Neuron (in vitro differentiated cells): Measurements from ENCODE around the gene LAMA2.

Experiments
- H2AFZ ChIP-seq: one replicate; pipeline ENCODE4 v1.6.1; 2013; ENCODE audit warnings: low read depth, mild to moderate bottlenecking, inconsistent platforms, low read length, moderate library complexity
- H3K27me3 ChIP-seq: one replicate; pipeline ENCODE4 v1.6.1; 2013; ENCODE audit warnings: low read length; ENCODE audit not compliant: insufficient read depth
- H3K36me3 ChIP-seq: one replicate; pipeline ENCODE4 v1.6.1; 2013; ENCODE audit warnings: low read length; ENCODE audit not compliant: insufficient read depth
- H3K4me1 ChIP-seq: one replicate; pipeline ENCODE4 v1.6.1; 2013; ENCODE audit warnings: low read length; ENCODE audit not compliant: insufficient read depth
- H3K4me3 ChIP-seq: 2 replicates; pipeline ENCODE4 v1.5.1; 2013; ENCODE audit warnings: mild to moderate bottlenecking, low read length, moderate library complexity
- H3K9me3 ChIP-seq: one replicate; pipeline ENCODE4 v1.6.1; 2013; ENCODE audit warnings: low read length

LAMA2 gene

DNA sequence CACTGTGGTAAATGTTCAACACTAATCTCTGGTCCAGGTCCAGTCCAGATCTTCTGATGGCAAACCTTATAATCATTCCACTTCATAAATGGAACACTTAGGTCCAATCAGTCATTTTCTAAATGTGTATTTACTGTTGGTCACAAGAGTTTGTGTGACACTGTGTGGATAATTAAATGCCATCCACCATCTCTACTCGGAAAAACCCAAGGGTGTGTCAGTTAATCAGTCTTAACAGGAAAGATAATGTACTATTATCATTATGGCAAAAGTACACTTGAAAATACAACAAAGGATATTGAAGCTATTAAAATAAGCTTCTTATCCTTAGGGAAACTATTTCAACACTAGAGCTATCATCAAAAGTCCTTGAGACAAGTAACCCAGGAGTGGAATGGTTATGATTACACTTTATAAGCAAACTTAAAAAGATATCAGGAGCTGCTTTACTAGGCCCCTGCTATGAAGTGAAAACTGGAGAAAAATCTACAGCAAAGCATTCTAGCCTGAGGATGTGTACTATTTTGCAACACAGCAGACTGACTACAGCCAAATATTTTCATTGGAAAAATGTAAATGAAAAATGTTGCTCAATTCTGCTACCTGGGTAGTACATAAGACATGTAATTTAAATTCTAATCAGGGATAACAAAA lies 227.9 kb downstream of the LAMA2 start:
- Histone ChIP-seq H3K4me3 (no peak overlapping the region), H3K27me3 (no peaks in the 10 kb centered on the region), H3K36me3 (no peaks in the 10 kb centered on the region), H2AFZ (no peak overlapping the region), H3K4me1 (no peaks in the 10 kb centered on the region), H3K9me3 (no peaks in the 10 kb centered on the region)

DNA sequence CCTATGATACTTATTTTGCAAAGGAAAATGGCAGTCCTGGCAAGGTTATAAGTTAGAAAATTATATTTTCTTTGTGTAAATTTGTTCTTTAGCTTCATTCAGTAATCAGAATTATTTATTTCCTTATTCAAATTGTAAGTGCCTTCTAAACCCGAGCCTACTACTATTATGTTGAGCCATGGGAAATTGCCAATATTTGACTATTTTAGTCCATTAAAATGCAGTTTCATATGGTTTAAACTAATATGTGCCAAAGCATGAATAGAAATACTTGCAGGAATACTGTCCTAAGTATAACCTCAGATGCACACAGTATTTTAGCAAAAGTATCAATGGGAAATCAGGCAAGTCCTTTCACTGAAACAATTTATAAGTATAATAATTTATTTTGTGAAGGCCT lies 228.4 kb downstream of the LAMA2 start:
- no peaks in the 10 kb centered on the region for H3K9me3 ChIP-seq
- H2AFZ ChIP-seq = no peak overlapping the region
- no peaks in the 10 kb centered on the region for H3K4me1 ChIP-seq
- no peak overlapping the region for H3K4me3 ChIP-seq
- no peaks in the 10 kb centered on the region for H3K36me3 ChIP-seq
- H3K27me3 ChIP-seq = no peaks in the 10 kb centered on the region

DNA sequence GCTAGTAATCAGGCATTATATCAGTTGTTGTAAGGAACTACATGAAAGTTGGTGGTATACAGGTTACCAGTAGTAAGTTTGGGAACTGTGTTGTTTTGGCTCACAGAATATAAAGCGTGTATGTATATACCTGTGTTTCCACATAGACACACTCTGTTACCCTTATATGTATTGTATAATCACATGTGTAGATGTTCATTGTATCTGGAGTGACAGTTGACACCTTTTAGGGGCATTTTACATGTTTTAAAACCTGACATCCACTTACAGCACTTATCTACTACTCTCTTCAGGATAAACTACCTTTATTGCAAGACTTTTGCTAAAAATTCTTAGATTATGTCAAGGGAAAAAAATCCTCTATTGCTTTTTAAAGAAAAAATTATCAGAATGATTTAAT lies 228.9 kb downstream of the LAMA2 start:
- Histone ChIP-seq H3K36me3 (no peaks in the 10 kb centered on the region), H2AFZ (no peak overlapping the region), H3K4me1 (no peaks in the 10 kb centered on the region), H3K4me3 (no peak overlapping the region), H3K27me3 (no peaks in the 10 kb centered on the region), H3K9me3 (no peaks in the 10 kb centered on the region)

DNA sequence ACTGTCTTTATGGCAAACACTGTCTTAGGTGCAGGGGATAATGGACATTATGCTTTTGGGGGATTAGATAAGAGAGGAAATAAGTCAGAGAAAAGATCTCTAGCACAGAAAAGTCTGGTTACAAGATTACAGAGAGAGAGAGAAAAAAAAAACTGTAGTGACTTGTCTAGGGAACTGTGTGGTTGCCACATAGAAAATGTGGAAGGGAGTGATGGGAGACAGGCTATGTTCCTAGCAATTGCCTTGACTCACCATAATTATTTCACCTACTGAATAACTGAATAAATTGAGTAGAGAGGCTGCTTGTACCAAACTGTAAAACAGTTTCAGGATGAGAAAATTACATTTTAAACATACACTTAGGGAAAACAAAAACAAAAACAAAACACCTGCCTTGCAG lies 229.7 kb downstream of the LAMA2 start:
- H3K9me3 ChIP-seq = no peaks in the 10 kb centered on the region
- H3K36me3 ChIP-seq = no peaks in the 10 kb centered on the region
- H3K4me3 ChIP-seq = no peak overlapping the region
- H3K4me1 ChIP-seq = no peaks in the 10 kb centered on the region
- H2AFZ ChIP-seq = no peak overlapping the region
- H3K27me3 ChIP-seq = no peaks in the 10 kb centered on the region

DNA sequence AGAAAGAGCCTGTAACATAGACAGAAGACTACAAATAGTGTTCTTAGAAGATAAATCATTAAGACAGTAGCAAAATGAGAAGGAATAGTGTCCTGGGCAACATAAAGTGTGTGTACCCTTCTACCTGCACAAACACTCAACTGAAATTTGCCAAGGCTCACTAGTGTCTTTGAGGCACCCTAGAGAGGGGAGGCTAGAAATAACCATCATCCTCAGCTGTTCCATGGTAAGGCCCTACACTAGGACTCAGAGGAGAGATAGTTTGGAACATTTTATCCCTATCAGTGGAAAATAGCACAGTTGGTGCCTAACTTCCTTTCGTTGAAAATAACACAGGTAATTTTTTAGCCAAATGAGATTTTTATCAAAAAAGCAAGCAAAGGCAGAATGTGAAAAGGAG lies 230.7 kb downstream of the LAMA2 start:
- H2AFZ ChIP-seq = no peak overlapping the region
- H3K9me3 ChIP-seq = no peaks in the 10 kb centered on the region
- no peaks in the 10 kb centered on the region for H3K4me1 ChIP-seq
- H3K4me3 ChIP-seq = no peak overlapping the region
- no peaks in the 10 kb centered on the region for H3K36me3 ChIP-seq
- H3K27me3 ChIP-seq = no peaks in the 10 kb centered on the region

DNA sequence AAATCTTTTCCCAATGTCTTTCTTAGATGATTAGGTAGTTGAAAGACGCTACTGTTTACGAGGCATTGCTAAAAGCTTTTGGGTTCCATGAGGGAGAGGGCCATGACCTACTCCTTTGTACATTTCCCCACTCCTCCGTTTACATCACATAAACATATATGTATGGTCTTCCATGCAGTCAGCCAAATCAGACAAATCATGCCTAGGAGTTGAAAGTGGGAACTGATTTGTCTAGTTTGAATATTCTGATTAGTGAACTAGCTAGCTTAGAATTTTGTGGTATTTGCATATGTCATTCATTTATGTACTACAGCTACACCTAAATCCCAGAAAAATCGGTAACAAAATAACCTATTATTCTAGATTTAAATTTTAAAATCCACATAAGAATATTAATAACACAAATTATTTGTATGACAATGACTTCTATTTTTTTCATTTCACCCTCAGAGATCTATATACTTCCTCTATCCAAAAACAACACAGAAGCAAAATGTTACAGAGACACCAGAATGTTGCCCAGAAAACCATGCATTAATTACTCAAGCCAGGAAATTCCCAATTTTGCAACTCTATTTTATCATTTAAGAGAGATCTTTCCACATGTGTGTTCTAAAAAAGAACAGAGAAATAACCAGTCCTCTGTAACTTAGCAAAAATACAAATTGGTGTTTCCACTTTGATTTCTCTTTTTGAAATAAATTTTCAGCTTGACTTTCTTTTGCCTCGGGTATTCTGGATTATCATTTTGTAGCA lies 231.9 kb downstream of the LAMA2 start:
- H3K36me3 ChIP-seq = no peaks in the 10 kb centered on the region
- H3K4me3 ChIP-seq = no peak overlapping the region

DNA sequence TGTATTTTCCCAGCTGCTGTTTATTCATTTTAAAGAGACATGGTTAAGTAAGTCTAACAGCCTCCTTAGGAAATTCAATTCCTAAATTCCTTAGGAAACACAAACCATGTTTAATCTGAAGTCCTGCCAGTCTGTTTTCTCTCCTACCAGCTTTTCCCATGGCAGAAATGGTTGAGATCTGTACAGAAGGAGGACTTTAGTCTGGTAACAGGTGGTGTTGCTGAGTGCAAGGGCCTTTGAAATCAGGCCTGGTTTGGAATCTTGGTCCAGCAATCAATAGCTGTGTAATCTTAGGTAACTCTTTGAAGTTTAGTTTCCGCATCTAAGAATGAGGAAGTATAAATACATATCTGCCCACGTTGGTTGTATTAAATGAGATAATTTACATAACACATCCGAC lies 232.5 kb downstream of the LAMA2 start:
- no peaks in the 10 kb centered on the region for H3K36me3 ChIP-seq
- H2AFZ ChIP-seq = no peak overlapping the region
- no peaks in the 10 kb centered on the region for H3K4me1 ChIP-seq
- no peaks in the 10 kb centered on the region for H3K9me3 ChIP-seq
- H3K27me3 ChIP-seq = no peaks in the 10 kb centered on the region
- H3K4me3 ChIP-seq = no peak overlapping the region

More for the DNA sequence above, 231.9 kb downstream of the LAMA2 start:
- Histone ChIP-seq H3K9me3 (no peaks in the 10 kb centered on the region), H3K4me1 (no peaks in the 10 kb centered on the region), H2AFZ (no peak overlapping the region), H3K27me3 (no peaks in the 10 kb centered on the region)

DNA sequence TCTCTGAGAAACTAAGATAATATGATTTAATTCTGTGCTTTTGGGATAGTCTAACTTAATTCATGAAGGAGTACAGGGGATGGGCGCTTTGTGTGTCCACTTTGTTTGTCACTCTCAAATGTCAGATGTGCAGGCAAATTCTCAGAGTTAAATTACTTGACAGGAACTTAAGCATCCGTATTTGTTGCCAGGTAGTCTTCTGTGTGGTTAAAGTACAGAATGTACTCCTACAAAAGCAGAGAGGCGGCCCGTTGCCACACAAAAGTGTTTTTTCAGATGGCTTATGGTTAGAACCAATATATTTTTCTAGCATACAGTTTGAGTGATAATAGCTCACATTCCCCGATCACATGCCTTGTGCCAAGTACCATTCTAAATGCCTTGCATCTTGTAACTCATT lies 234.4 kb downstream of the LAMA2 start:
- Histone ChIP-seq H3K36me3 (no peaks in the 10 kb centered on the region), H2AFZ (no peak overlapping the region), H3K9me3 (no peaks in the 10 kb centered on the region), H3K27me3 (no peaks in the 10 kb centered on the region), H3K4me1 (peaks cover 9% of the 10 kb centered on the region), H3K4me3 (no peak overlapping the region)

DNA sequence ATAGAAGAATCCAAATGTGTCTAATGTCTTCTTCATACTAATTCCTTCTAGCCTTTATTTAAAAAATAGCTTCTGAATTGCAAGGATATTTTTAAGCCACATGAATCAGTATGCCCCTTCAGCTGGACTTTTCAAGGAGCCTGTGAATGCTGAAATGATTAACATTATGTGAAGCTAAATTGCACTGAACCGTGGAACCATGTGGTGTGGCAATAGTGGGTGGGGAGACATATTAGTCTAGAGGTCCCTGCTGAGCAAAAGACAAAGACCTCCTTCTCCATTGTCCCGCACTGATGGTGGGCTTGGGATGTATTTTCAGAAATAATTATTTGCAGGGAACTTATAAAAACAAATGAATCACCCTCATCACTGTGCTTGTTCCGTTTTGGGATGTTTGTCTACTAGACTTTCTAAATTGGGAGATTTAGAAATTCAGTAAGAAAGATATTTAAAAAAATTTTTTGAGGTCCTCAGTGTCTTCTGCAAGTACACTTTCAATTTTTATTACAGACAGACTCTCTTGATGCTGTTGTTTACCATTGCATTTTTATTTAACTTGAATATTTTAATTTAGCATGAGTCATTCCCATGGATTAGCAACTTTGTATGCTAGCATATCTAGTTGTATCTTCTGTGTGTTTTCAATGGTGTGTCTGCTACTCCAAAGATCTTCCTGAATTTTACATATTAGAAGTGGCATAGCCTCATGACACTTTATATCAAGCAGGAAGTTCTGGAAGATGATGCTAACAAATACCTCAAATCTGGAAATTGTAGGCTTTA lies 238.1 kb downstream of the LAMA2 start:
- Histone ChIP-seq H3K27me3 (no peaks in the 10 kb centered on the region), H2AFZ (peak overlapping the region; percentile 90), H3K36me3 (no peaks in the 10 kb centered on the region), H3K4me1 (peaks cover 9% of the 10 kb centered on the region), H3K4me3 (no peak overlapping the region), H3K9me3 (no peaks in the 10 kb centered on the region)

DNA sequence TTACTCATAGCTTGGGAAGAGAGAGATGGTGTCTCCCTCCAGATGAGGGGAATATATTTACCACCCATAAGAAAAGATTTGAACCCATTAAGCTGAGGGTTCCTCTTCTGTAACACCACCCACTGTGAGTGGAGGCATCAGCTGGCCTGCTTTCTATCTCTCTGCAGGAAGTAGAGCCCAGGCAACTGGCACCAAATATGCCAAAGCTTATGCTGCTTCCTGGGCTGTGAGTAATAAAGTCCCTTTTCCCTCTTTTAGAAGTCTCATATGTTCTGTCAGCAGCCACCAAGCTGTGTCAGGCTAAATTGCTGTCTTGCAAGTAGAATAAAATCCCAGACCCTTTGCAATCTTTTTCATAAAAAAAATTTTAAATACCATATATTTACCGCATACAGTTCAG lies 241.4 kb downstream of the LAMA2 start:
- H3K4me3 ChIP-seq = no peak overlapping the region
- no peaks in the 10 kb centered on the region for H3K9me3 ChIP-seq
- H3K4me1 ChIP-seq = peaks cover 9% of the 10 kb centered on the region
- no peaks in the 10 kb centered on the region for H3K36me3 ChIP-seq
- H3K27me3 ChIP-seq = no peaks in the 10 kb centered on the region
- no peak overlapping the region for H2AFZ ChIP-seq

DNA sequence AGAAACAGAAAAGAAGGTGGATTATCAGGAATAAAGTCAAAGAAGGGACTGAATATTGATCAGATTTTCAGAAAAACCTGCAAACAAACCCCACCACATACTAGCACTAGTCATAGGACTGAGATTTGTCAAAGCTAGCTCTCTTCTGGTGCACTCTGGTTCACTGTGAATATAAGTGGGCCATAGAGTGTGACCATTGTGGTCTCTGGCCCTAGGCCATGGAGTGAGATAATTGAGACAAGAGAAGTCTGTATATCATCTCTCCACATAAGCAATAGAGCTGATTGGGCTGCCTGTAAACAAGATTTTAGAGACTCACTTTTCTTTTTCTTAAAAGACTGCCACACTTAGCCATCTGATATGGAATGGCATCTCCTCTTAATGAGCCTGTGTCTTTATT lies 247.2 kb downstream of the LAMA2 start:
- Histone ChIP-seq H3K9me3 (no peaks in the 10 kb centered on the region), H3K4me3 (no peak overlapping the region), H3K4me1 (peaks cover 4% of the 10 kb centered on the region), H3K27me3 (no peaks in the 10 kb centered on the region), H2AFZ (no peak overlapping the region), H3K36me3 (no peaks in the 10 kb centered on the region)

DNA sequence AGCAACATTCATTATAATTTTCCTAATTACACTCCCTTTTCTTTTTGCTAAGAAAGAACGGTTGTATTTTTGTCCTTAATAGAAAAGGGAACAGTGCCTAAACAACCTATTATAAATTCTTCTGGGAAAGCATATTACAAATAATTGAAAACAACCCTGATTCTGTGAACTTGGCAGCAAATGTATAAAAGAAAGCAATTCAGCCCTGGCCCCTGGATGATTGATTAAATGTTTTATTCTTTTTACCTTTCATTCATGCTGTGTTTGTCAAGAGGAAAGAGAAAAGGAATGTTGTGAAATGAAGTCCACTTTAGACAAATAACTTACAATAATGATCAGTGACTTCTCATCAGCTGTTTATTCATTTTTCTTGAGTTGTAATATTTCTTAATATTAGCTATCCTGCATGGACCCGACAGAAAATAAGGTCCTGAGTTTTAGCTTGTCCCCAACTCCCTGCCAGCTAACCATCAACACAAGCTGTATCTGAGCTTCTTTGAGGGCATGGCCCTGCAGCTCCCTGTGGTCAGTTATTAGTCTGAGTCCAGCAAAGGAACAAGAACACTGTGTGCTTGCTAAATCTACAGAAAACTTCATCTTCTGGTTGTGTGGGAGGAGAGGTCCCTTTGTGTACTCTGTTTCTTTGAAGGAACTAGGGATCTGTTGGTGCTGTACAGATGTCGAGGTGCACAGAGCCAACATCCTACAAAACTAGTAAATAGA lies 248.2 kb downstream of the LAMA2 start:
- no peaks in the 10 kb centered on the region for H3K36me3 ChIP-seq
- H3K27me3 ChIP-seq = no peaks in the 10 kb centered on the region
- H3K4me1 ChIP-seq = peaks cover 4% of the 10 kb centered on the region
- no peak overlapping the region for H2AFZ ChIP-seq
- no peaks in the 10 kb centered on the region for H3K9me3 ChIP-seq
- no peak overlapping the region for H3K4me3 ChIP-seq

DNA sequence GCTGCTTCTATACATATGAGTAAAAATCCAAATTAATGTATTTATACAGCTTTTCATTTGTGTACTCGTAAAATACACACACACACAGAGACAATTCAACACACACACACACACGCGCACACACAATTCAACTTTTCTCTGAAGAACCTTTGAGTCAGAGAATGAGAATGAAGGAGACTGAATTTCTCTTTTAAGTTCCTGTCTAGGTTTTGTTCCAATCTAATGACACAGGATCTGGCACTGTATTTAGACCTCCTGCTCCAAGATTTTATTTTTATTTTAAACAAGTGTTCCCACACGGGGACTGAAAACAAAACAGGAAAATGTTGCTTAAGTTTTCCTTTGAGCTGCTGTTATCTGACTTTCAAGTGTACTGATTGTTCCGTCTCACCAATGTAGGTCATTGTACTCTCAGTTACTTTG lies 250.8 kb downstream of the LAMA2 start:
- Histone ChIP-seq H2AFZ (no peak overlapping the region), H3K4me3 (no peak overlapping the region), H3K27me3 (no peaks in the 10 kb centered on the region), H3K9me3 (no peaks in the 10 kb centered on the region), H3K36me3 (no peaks in the 10 kb centered on the region), H3K4me1 (peaks cover 4% of the 10 kb centered on the region)
